HepG2 (cell line): ENCODE measurements around the gene OR10AD1.

Experiments used
- HOXA7 ChIP-seq: sonication (generic); formaldehyde crosslinking; IDR thresholded peaks from 2 replicates; pipeline ENCODE4 v1.8.1; 2022; ENCODE audit warnings: mild to moderate bottlenecking, missing genetic modification reagents, moderate library complexity
- JUND ChIP-seq: sonication (generic); formaldehyde crosslinking; IDR thresholded peaks from 2 replicates; pipeline ENCODE4 v1.8.0; 2022; ENCODE audit warnings: mild to moderate bottlenecking, missing genetic modification reagents
- SMAD3 ChIP-seq: sonication (generic); formaldehyde crosslinking; IDR thresholded peaks from 2 replicates; pipeline ENCODE4 v1.4.0; 2020; ENCODE audit warnings: missing genetic modification reagents
- TF ChIP-seq, protein P1 (sequence below): sonication (generic); formaldehyde crosslinking; IDR thresholded peaks from 2 replicates; pipeline ENCODE4 v1.4.0; 2020; ENCODE audit warnings: low read depth, missing genetic modification reagents
- TF ChIP-seq, protein P2 (sequence below), 2 experiments: sonication (generic) in 1 of 2; formaldehyde crosslinking in 1 of 2; IDR thresholded peaks; 2 replicates each; pipeline versions ENCODE4 v1.4.0 to v1.6.1; 2018 to 2020; ENCODE audit warnings: missing genetic modification reagents in 2 of 2, borderline replicate concordance in 1 of 2, low read depth in 1 of 2, mild to moderate bottlenecking in 1 of 2, missing biosample characterization in 1 of 2

GRCh38 chr12:48176417-48176751, 26.7 kb downstream of the OR10AD1 start:
- no peak for TF ChIP-seq JUND (CRISPR knock-in tag)
- TF ChIP-seq, protein P1, sequence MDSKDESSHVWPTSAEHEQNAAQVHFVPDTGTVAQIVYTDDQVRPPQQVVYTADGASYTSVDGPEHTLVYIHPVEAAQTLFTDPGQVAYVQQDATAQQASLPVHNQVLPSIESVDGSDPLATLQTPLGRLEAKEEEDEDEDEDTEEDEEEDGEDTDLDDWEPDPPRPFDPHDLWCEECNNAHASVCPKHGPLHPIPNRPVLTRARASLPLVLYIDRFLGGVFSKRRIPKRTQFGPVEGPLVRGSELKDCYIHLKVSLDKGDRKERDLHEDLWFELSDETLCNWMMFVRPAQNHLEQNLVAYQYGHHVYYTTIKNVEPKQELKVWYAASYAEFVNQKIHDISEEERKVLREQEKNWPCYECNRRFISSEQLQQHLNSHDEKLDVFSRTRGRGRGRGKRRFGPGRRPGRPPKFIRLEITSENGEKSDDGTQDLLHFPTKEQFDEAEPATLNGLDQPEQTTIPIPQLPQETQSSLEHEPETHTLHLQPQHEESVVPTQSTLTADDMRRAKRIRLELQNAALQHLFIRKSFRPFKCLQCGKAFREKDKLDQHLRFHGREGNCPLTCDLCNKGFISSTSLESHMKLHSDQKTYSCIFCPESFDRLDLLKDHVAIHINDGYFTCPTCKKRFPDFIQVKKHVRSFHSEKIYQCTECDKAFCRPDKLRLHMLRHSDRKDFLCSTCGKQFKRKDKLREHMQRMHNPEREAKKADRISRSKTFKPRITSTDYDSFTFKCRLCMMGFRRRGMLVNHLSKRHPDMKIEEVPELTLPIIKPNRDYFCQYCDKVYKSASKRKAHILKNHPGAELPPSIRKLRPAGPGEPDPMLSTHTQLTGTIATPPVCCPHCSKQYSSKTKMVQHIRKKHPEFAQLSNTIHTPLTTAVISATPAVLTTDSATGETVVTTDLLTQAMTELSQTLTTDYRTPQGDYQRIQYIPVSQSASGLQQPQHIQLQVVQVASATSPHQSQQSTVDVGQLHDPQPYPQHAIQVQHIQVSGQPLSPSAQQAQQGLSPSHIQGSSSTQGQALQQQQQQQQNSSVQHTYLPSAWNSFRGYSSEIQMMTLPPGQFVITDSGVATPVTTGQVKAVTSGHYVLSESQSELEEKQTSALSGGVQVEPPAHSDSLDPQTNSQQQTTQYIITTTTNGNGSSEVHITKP: no peak
- no peak for TF ChIP-seq SMAD3 (CRISPR knock-in tag)
- TF ChIP-seq, protein P2, sequence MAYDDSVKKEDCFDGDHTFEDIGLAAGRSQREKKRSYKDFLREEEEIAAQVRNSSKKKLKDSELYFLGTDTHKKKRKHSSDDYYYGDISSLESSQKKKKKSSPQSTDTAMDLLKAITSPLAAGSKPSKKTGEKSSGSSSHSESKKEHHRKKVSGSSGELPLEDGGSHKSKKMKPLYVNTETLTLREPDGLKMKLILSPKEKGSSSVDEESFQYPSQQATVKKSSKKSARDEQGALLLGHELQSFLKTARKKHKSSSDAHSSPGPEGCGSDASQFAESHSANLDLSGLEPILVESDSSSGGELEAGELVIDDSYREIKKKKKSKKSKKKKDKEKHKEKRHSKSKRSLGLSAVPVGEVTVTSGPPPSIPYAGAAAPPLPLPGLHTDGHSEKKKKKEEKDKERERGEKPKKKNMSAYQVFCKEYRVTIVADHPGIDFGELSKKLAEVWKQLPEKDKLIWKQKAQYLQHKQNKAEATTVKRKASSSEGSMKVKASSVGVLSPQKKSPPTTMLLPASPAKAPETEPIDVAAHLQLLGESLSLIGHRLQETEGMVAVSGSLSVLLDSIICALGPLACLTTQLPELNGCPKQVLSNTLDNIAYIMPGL (CRISPR knock-in tag; IDR thresholded peaks at IDR 0.05; ENCODE audit: borderline replicate concordance in 1 of 2, low read depth in 1 of 2): no peak
- TF ChIP-seq HOXA7 (CRISPR knock-in tag): no peak
